ENCODE results near the gene TPCN2. TPM values are rescaled to one million over a fixed set of nuclear protein-coding genes. Genes with fewer than 3 reads are reported as not detected.

The TPCN2 gene
- total RNA-seq, 1 experiment from 2014 or later = 15.2 TPM

- intact Hi-C loops (cut with micrococcal nuclease) = no loop called here
- Histone ChIP-seq H3K4me2 (ENCODE audit: low read length) (no peak overlapping the region), H3K27me3 (ENCODE audit: insufficient read depth, low read length) (no peaks in the 10 kb centered on the region), H3K4me3 (replicated peaks in 1 of 2; ENCODE audit: low read depth in 1 of 2, low read length in 2 of 2) (no peak overlapping the region), H3K9me3 (ENCODE audit: control insufficient read depth in 1 of 2, insufficient read depth in 1 of 2, low read depth in 1 of 2, low read length in 2 of 2) (no peaks in the 10 kb centered on the region), H3K9ac (ENCODE audit: low read length) (no peak overlapping the region), H3K36me3 (ENCODE audit: control insufficient read depth in 1 of 2, insufficient read depth in 2 of 2, low read length in 2 of 2) (no peaks in the 10 kb centered on the region), H3K79me2 (ENCODE audit: insufficient read depth, low read length) (no peaks in the 10 kb centered on the region), H3K9me2 (ENCODE audit: insufficient read depth) (no peaks in the 10 kb centered on the region), H4K20me1 (ENCODE audit: insufficient read depth) (no peaks in the 10 kb centered on the region), H2AFZ (ENCODE audit: low read depth, low read length, poor library complexity, severe bottlenecking) (no peak overlapping the region), H3K27ac (ENCODE audit: low read depth, low read length) (no peak overlapping the region), H3K4me1 (ENCODE audit: control insufficient read depth in 1 of 2, insufficient read depth in 2 of 2, low read length in 2 of 2) (peaks cover 19 to 42% of the 10 kb centered on the region in 2 experiments)
- no TSS peak for BruUV-seq (replicated peaks)
- ATAC-seq = no peak
- no peak for DNase-seq (ENCODE audit: low read depth, low spot score)
- RAD21 ChIA-PET (ENCODE audit: low non-redundant PET in 1 of 2, low total read pairs in 2 of 2, uncharacterized antibody in 2 of 2, unreplicated experiment in 2 of 2) = no interaction called here
- TF ChIP-seq POLR2AphosphoS5 (IDR thresholded peaks at IDR 0.05; ENCODE audit: low read depth, low read length) (no peak), FOSL1 (IDR thresholded peaks at IDR 0.05; ENCODE audit: low read depth) (no peak), EZH2phosphoT487 (IDR thresholded peaks at IDR 0.05; ENCODE audit: borderline replicate concordance) (no peak), SIN3A (IDR thresholded peaks at IDR 0.05; ENCODE audit: low read depth) (no peak)
- CTCF ChIA-PET = no interaction called here
- POLR2A ChIA-PET = interaction anchor here (0.6 kb wide), 1 partner anchor 304 kb away, joined by 4 read pairs; no protein-coding TSS in a partner anchor
These were observed 44.1 kb upstream of the TPCN2 start for GRCh38 chr11:69004411-69005182.

GRCh38 chr11:69005183-69005630 lies 43.5 kb upstream of the TPCN2 start:
- ATAC-seq (no peak), DNase-seq (ENCODE audit: low read depth, low spot score) (no peak)
- Histone ChIP-seq H3K27ac (ENCODE audit: low read depth, low read length) (no peak overlapping the region; the same call in 1 of the 2 replicates), H2AFZ (ENCODE audit: low read depth, low read length, poor library complexity, severe bottlenecking) (no peak overlapping the region), H3K9me2 (ENCODE audit: insufficient read depth) (no peaks in the 10 kb centered on the region), H3K4me3 (replicated peaks in 1 of 2; ENCODE audit: low read depth in 1 of 2, low read length in 2 of 2) (no peak overlapping the region), H3K27me3 (ENCODE audit: insufficient read depth, low read length) (no peaks in the 10 kb centered on the region), H3K9me3 (ENCODE audit: control insufficient read depth in 1 of 2, insufficient read depth in 1 of 2, low read depth in 1 of 2, low read length in 2 of 2) (no peaks in the 10 kb centered on the region), H3K4me1 (ENCODE audit: control insufficient read depth in 1 of 2, insufficient read depth in 2 of 2, low read length in 2 of 2) (peaks cover 25 to 44% of the 10 kb centered on the region in 2 experiments), H3K9ac (ENCODE audit: low read length) (no peak overlapping the region), H4K20me1 (ENCODE audit: insufficient read depth) (no peaks in the 10 kb centered on the region), H3K79me2 (ENCODE audit: insufficient read depth, low read length) (no peaks in the 10 kb centered on the region), H3K4me2 (ENCODE audit: low read length) (no peak overlapping the region), H3K36me3 (ENCODE audit: control insufficient read depth in 1 of 2, insufficient read depth in 2 of 2, low read length in 2 of 2) (no peaks in the 10 kb centered on the region)
- TF ChIP-seq EGR1 (IDR thresholded peaks at IDR 0.05; ENCODE audit: low read depth) (no peak), MAX (IDR thresholded peaks at IDR 0.05) (no peak), FOSL1 (IDR thresholded peaks at IDR 0.05; ENCODE audit: low read depth) (no peak), SP1 (IDR thresholded peaks at IDR 0.05; ENCODE audit: low read depth) (no peak), POLR2A (IDR thresholded peaks at IDR 0.05; ENCODE audit: borderline replicate concordance, extremely low read depth, insufficient read depth, insufficient read length) (no peak), EZH2 (IDR thresholded peaks at IDR 0.05) (no peak), RAD21 (IDR thresholded peaks at IDR 0.05; ENCODE audit: low read depth) (no peak), TCF7L2 (IDR thresholded peaks at IDR 0.05; ENCODE audit: borderline replicate concordance, extremely low read depth, insufficient read depth, insufficient read length) (no peak), ATF3 (IDR thresholded peaks at IDR 0.05) (no peak), ZNF274 (IDR thresholded peaks at IDR 0.05; ENCODE audit: low read depth, low read length) (no peak), SIN3A (IDR thresholded peaks at IDR 0.05; ENCODE audit: low read depth) (no peak)
- RAD21 ChIA-PET (ENCODE audit: low non-redundant PET in 1 of 2, low total read pairs in 2 of 2, uncharacterized antibody in 2 of 2, unreplicated experiment in 2 of 2) = no interaction called here
- POLR2A ChIA-PET = interaction anchor here (0.6 kb wide), 1 partner anchor 304 kb away, joined by 4 read pairs; no protein-coding TSS in a partner anchor
- CTCF ChIA-PET = no interaction called here
- intact Hi-C loops (cut with micrococcal nuclease) = no loop called here
- BruUV-seq (replicated peaks) = no TSS peak
